Colon (tissue), 2 donors: Measurements from ENCODE around the gene MTSS2.

Experiments
- FAIRE-seq: peaks from 2 replicates; lab custom pipeline; 2012; peaks lifted over from hg19 to GRCh38; lab: Jason Lieb, UNC
- donor health status: control.
- donor health status: control.

Gene MTSS2

DNA sequence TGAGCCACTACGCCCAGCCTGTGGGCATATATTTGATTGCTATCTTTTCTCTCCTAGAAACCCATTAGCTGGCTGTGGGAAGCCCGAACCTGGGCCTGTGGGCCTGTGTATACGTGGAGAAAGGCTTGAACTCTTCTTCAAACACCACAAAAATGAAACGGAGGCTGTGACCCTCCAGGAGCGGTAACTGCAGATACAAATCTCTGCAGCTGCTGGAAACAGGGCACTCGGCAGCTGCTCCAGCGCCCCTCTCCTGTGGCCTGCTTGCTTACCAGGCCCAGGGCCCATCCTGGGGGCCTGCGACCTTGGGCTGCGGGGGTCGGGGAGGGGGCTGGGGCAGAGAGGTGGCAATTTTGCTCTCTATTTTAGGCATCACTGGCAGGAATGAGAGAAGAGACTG lies 28.0 kb upstream of the MTSS2 start:
- FAIRE-seq, result no peak

DNA sequence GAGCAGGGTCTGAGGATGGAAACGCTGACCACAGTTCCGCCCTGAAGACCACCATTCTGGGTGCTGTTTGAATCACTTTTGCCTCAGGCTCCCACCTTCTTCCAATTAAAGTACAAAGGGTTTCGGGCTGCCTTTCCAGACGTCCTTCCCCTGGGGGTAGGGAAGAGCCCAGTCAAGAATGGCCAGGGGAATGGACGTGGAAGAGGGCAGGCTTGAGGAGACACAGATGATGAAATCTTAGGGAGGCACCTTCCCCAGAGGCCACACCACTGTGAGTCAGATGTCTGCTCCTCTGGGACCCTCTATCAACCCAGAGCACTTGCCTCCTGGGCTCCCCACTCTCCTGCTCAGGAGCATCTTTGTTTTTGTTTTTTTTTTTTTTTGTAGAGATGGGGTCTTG lies 27.5 kb upstream of the MTSS2 start:
- FAIRE-seq, result no peak

- no peak for FAIRE-seq
Measured at GRCh38 chr16:70712942-70713341, 27.1 kb upstream of the MTSS2 start.

- no peak for FAIRE-seq
Measured at GRCh38 chr16:70712359-70712758, 26.5 kb upstream of the MTSS2 start.

DNA sequence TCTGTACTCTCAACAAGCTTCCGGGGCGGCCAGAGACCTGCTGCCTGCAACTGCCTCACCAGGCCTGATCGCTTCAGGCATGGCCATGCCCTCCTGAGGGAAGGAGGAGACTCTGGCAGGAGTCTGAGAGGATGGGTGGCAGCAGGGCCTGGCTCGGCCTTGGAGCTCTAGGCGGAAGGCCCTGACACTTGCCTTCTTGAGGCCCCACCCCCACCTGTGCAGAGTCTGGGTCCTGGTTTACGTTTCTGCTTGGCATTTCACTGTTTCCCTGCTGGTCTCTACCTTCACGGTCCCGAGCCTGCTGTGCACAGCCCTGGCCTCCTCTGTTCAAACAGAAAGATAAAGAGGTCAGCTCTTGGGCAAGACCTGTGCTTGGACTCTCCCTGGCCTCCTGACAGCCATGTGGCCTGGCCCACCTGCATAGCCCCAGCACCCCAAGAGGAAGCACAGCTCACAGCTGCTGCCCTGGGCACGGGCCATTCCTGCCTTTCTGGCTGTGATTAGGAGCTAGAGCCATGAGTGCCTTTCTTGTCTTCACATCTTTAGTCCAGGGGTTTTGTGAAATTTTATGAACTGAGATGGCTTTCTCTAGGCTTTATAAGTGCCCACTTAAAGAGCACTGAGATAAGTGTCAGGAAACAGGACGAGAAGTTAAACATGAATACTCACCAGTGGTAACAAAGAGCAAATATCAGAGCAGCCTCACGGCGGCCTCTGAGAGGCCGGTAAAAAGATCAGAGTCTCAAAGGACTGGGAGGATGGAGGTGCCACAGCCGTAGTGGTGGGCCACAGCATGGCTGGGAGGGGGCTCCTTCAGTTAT lies 25.6 kb upstream of the MTSS2 start:
- FAIRE-seq, result no peak

GRCh38 chr16:70710422-70711210 lies 24.8 kb upstream of the MTSS2 start:
- no peak for FAIRE-seq

DNA sequence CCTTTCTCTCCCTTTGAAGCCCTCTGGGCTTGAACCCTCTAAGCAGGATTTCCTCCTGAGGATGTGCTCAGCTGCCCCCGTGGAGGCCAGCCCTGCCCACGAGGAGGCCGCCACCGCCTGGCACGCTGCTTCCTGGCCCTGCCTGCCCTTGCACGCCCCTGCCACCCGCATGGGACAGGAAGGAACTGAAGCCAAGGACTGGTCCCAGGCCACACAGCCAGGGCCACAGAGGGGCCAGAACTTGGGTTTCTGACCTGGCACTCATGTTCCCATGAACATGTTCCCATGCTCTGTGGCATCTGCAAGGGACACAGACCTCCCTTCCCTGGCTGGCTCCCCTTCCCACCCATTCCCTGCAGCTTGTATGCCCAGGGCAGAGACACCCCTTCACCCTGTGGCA lies 24.1 kb upstream of the MTSS2 start:
- no peak for FAIRE-seq

GRCh38 chr16:70709457-70709856 lies 23.6 kb upstream of the MTSS2 start:
- no peak for FAIRE-seq

DNA sequence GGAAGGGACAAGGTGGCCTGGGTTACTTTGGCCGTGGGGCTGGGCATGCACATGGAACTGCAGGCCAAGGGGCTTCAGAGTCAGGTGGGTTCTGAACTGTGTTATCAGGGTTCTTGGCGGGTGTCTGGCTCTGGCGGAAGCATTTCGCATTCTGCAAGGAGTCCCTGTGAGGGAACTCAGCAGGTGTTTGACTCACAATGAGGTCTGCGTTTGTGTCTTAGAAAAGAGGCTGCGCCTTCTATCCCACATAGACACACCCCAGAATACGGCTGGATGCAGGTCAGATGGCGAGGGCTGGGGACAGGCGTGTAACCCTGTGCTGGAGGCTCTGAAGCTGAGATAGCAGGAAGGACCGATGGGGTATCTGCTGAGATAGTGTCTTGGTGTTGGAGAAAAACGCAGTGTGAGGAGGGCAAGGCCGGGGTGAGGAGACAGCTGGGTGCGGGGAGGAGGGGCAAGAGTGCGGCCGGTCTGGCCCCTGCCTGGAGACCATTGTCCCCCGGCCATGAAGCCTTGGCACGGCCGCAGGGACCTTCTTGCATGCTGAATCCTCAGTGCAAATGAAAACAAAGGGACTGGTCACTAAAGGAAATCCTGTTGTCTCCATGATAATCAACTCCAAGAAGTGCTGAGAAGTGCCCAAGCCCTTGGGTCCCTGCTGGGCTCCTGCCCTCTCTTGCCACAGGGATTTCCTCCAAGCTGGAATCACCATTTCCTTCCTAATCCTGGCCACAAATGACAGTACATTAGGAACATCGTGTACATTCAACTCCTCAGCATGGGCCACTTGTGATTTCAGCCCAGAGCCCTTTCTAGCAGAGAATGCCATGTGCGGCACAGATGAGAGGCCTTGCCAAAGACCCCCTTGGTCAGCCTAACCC lies 22.8 kb upstream of the MTSS2 start:
- no peak for FAIRE-seq

- no peak for FAIRE-seq
Measured at GRCh38 chr16:70706948-70707465, 21.2 kb upstream of the MTSS2 start.

- no peak for FAIRE-seq
Measured at GRCh38 chr16:70705056-70705455, 19.2 kb upstream of the MTSS2 start.

- no peak for FAIRE-seq
Measured at GRCh38 chr16:70704586-70704985, 18.7 kb upstream of the MTSS2 start.

DNA sequence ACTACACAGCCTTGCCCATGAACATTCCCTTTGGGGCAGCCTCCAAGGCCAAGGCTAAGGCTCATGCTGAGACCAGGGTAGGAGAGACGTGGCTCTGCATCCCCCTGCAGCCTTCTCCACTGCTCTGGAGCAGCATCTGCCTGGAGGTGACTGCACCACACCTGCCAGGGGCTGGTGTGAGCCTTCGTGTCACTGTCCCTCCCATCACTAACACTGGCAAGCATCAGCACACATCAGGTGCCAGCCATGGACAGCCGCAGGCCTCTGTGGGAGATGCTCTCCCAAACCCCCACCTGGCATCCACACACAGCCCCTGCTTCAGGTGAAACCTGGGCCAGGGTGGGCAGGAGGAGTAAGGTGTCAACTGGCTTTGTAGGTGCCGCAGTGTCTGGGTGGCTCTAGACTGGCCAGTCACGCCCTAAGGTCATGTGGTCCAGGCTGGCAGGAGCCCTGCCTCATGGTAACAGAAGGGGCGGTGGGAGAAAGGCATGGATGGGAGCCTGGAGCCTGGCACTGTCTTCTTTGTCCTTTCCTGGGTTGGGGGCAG lies 18.1 kb upstream of the MTSS2 start:
- no peak for FAIRE-seq

DNA sequence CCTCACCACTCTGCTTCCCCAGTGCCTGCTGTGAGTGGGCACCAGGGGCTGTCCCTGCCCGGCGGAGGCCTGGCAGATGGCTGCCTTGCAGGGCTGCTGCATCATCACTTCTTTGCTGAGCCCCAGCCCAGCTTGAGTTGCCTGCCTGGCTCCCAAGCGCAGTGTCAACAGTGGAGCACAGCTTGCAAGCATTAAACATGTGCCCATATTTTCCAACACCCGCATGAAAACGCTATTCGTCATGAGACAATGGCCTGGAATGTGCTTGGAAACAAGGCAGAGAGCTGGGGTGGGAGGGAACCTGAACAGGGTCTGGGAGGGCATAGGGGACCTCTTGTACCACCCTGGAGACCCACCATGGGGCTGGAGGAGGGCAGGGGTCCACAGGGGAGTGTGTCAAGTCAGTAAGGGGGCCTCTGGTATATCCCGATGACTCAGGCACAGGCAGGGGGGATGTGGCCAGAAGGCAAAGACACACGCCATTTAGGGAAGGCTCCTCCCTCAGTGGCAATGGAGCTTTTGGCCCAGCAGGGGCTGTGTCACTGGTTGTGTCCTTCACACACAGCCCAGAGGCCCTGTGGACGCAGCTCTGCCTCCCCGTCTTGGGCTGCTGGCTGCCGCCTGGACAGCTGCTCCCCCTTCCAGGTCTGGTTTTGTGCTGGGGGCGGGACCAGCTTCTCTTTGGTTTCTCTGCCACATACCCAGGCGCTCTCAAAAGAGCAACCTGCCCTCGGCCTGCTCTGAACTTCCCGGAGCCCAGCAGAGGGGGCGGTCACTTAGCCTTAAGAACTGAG lies 17.4 kb upstream of the MTSS2 start:
- FAIRE-seq, result no peak

- no peak for FAIRE-seq
Measured at GRCh38 chr16:70702624-70703023, 16.8 kb upstream of the MTSS2 start.

DNA sequence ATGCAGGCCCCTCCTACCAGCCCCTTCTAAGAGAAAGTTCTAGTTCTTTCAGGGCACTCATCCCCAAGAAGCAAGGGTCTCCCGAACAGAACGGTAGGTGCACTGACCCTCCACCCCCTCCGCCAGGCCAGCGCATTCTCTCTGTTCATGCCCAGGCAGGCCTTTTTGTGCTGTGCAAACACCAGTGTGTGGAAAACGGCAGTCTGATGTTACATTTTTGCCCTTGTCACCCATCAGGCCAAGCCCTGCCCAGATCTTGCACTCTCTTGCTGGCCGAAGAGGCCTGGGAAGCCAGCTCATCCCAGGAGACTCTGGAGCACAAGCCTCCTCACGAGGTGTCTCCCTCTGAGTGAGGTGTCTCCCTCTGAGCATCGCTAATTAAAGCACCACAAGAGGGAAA lies 16.1 kb upstream of the MTSS2 start:
- FAIRE-seq, result no peak

DNA sequence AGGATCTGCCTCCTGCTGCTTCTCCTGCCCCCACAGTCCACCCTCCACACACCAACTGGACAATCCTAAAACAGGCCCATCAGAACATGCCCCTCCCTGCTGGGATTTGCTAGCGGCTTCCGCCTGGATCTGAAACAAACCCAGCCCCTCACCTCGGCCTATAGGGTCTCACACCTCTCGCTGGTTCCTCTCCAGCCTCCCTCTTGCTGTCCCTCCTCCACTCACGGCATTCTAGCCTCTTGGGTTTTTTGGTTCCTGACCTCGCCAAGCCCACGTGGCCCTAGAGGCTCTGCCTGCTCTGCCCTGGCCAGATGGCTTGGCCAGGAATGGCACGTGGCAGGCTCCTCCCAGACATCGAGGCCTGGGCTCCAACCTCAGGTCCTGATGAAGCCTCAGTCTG lies 15.7 kb upstream of the MTSS2 start:
- FAIRE-seq, result no peak

- FAIRE-seq, result no peak
Measured at GRCh38 chr16:70701036-70701435, 15.2 kb upstream of the MTSS2 start.

DNA sequence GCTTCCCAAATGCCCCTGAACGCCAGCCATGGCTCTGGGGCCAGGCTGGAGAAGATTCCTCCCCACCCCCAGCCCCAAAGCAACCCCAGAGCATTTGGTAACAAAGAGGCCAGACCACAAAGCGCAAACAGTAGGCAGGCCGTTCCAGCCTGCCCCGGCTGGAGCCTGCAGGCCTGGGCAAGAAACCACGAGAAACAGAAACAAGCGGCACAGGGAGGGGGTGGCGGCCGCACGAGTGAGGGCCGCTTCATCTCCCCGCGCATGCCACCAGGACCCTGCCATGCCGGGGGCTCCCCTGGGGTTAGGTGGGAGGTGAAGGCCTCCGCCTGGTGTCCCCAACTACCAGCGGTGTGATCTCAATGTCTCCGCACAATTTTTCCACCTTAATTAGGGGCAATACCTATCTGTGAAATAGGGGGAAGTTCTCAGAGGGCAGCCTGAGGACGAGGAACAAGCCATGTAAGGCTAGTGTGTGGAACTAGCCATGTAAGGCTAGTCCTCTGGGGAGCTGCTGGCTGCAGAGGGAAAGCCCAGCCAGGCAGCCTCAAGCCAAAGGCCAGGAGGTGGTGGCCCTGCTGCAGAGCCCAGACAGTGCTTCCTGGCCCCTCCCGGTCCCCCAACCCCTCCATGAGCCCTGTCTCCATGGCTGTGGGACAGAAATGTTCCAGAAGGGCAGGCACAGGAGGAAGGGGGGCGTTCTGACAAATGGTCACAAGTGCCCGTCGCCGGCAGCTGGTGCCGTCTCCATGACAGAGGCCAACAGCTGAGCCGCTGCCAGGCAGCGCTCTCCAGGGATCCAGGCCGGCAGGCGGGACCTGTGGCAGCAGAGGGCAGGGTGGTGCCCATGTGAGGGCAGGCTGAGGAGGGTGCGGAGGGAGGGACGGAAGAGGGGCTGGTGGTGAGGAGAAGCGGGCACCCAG lies 14.5 kb upstream of the MTSS2 start:
- no peak for FAIRE-seq

DNA sequence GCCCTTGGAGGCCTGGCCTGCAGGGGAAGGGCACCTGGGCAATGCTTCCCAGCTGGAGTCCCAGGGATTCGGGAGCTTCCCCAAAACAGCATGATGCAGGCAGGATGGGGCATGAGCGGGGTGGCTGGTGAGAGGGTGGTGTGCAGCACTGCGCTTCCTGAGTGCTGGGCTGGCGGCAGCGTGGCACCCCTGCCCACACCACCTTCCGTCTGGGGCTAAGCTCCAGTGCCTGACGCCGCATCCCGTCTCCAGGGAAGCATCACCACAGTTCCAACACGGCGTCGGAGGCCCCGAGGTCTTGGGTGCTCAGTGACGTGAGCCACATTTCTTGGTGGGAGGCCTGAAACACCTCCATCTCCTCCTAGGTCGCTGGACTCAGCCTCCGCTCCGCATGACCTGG lies 13.8 kb upstream of the MTSS2 start:
- FAIRE-seq, result no peak
